ENCODE data around the gene DNAJB8.

Gene DNAJB8

GRCh38 chr3:128466840-128467541, at the start of gene DNAJB8:
Gene DNAJB8 (minus strand): TSS chr3:128466890. CDS start chr3:128463245, 3,645 bp downstream.
- DNase-seq, result no peak

- DNase-seq, result no peak
Observed at GRCh38 chr3:128515967-128516366, 49.3 kb upstream of the DNAJB8 start.

- no peak for DNase-seq
Observed at GRCh38 chr3:128508852-128509251, 42.2 kb upstream of the DNAJB8 start.

GRCh38 chr3:128506754-128507153, 40.1 kb upstream of the DNAJB8 start:
- DNase-seq, result no peak

- no peak for DNase-seq
Observed at GRCh38 chr3:128505771-128506170, 39.1 kb upstream of the DNAJB8 start.

- no peak for DNase-seq
Observed at GRCh38 chr3:128504963-128505730, 38.5 kb upstream of the DNAJB8 start.

- DNase-seq, result no peak
Observed at GRCh38 chr3:128504533-128504915, 37.8 kb upstream of the DNAJB8 start.

- DNase-seq, result no peak
Observed at GRCh38 chr3:128503751-128504532, 37.3 kb upstream of the DNAJB8 start.

GRCh38 chr3:128503164-128503651, 36.5 kb upstream of the DNAJB8 start:
- peak in 2 of 3 experiments; percentile 30 to 53 for DNase-seq

GRCh38 chr3:128502712-128503111, 36.0 kb upstream of the DNAJB8 start:
- DNase-seq, result no peak

- no peak for DNase-seq
Observed at GRCh38 chr3:128501431-128501830, 34.7 kb upstream of the DNAJB8 start.

- DNase-seq, result no peak
Observed at GRCh38 chr3:128500556-128500955, 33.9 kb upstream of the DNAJB8 start.

- no peak for DNase-seq
Observed at GRCh38 chr3:128499724-128500275, 33.1 kb upstream of the DNAJB8 start.

GRCh38 chr3:128498901-128499530, 32.3 kb upstream of the DNAJB8 start:
- peak in 2 of 3 experiments; percentile 81 to 95 for DNase-seq

GRCh38 chr3:128498127-128498626, 31.5 kb upstream of the DNAJB8 start:
- peak in 1 of 3 experiments; percentile 57 for DNase-seq

GRCh38 chr3:128497305-128498126, 30.8 kb upstream of the DNAJB8 start:
- DNase-seq, result peak; percentile 79 to 93 (median 91)

- DNase-seq, result peak in 2 of 3 experiments; percentile 78 to 82
Observed at GRCh38 chr3:128496602-128497304, 30.1 kb upstream of the DNAJB8 start.

GRCh38 chr3:128496019-128496601, 29.4 kb upstream of the DNAJB8 start:
- no peak for DNase-seq

- no peak for DNase-seq
Observed at GRCh38 chr3:128495435-128495970, 28.8 kb upstream of the DNAJB8 start.

GRCh38 chr3:128494367-128494650, 27.6 kb upstream of the DNAJB8 start:
- DNase-seq, result no peak
